ENCODE data around the gene CARTPT.
A peak's percentile ranks its signal among the peaks of the same experiment; 100 is the strongest.

CARTPT gene

GRCh38 chr5:71719063-71719964 lies at the start of gene CARTPT:
Gene CARTPT, plus strand, starts transcription at chr5:71719275. Its CDS starts 19 bp downstream, at chr5:71719294.
- FAIRE-seq: no peak

- no peak for FAIRE-seq
Observed at GRCh38 chr5:71677977-71678376, 41.1 kb upstream of the CARTPT start.

- no peak for FAIRE-seq
Observed at GRCh38 chr5:71679714-71680113, 39.4 kb upstream of the CARTPT start.

GRCh38 chr5:71680510-71680909 lies 38.6 kb upstream of the CARTPT start:
- no peak for FAIRE-seq

- no peak for FAIRE-seq
Observed at GRCh38 chr5:71681296-71681695, 37.8 kb upstream of the CARTPT start.

- no peak for FAIRE-seq
Observed at GRCh38 chr5:71684309-71684708, 34.8 kb upstream of the CARTPT start.

- no peak for FAIRE-seq
Observed at GRCh38 chr5:71693828-71694427, 25.1 kb upstream of the CARTPT start.

GRCh38 chr5:71695071-71695470 lies 24.0 kb upstream of the CARTPT start:
- no peak for FAIRE-seq

- FAIRE-seq: no peak
Observed at GRCh38 chr5:71695595-71695994, 23.5 kb upstream of the CARTPT start.

GRCh38 chr5:71697967-71698366 lies 21.1 kb upstream of the CARTPT start:
- FAIRE-seq: no peak

GRCh38 chr5:71699233-71699632 lies 19.8 kb upstream of the CARTPT start:
- FAIRE-seq: peak; percentile 26

- FAIRE-seq: no peak
Observed at GRCh38 chr5:71699751-71700150, 19.3 kb upstream of the CARTPT start.

- no peak for FAIRE-seq
Observed at GRCh38 chr5:71700803-71701202, 18.3 kb upstream of the CARTPT start.

GRCh38 chr5:71701407-71701806 lies 17.7 kb upstream of the CARTPT start:
- no peak for FAIRE-seq

- FAIRE-seq: no peak
Observed at GRCh38 chr5:71703941-71704340, 15.1 kb upstream of the CARTPT start.

GRCh38 chr5:71705421-71705820 lies 13.7 kb upstream of the CARTPT start:
- FAIRE-seq: no peak

GRCh38 chr5:71706906-71707305 lies 12.2 kb upstream of the CARTPT start:
- no peak for FAIRE-seq

GRCh38 chr5:71711610-71712009 lies 7.5 kb upstream of the CARTPT start:
- FAIRE-seq: no peak

GRCh38 chr5:71714911-71715310 lies 4.2 kb upstream of the CARTPT start:
- FAIRE-seq: no peak

GRCh38 chr5:71727978-71728377 lies 8.9 kb downstream of the CARTPT start:
- FAIRE-seq: no peak

GRCh38 chr5:71731015-71731414 lies 11.9 kb downstream of the CARTPT start:
- no peak for FAIRE-seq

GRCh38 chr5:71732011-71732410 lies 12.9 kb downstream of the CARTPT start:
- FAIRE-seq: no peak

- FAIRE-seq: no peak
Observed at GRCh38 chr5:71734141-71734540, 15.1 kb downstream of the CARTPT start.

GRCh38 chr5:71737931-71738539 lies 19.0 kb downstream of the CARTPT start:
- no peak for FAIRE-seq
